H54 (cell line): Measurements from ENCODE around the gene SOWAHA.
A peak's percentile ranks its signal among the peaks of the same experiment; 100 is the strongest.
"Not testable (repeated sequence)": the region's sequence is repeated elsewhere in the genome, so short reads cannot be mapped to it uniquely, and the experiment has no call there.

ENCODE experiments used
- DNase-seq: peaks from one replicate; pipeline ENCODE4 v3.0.0; 2011; ENCODE audit warnings: low spot score, mixed read lengths; ENCODE audit not compliant: insufficient read length
- FAIRE-seq: peaks from 3 replicates; lab custom pipeline; 2011; peaks lifted over from hg19 to GRCh38; lab: Jason Lieb, UNC
- POLR2A ChIP-seq: IDR thresholded peaks from 2 replicates; pipeline ENCODE4 v1.6.1; 2011; ENCODE audit warnings: low read depth, mild to moderate bottlenecking, low read length

Gene SOWAHA

DNA sequence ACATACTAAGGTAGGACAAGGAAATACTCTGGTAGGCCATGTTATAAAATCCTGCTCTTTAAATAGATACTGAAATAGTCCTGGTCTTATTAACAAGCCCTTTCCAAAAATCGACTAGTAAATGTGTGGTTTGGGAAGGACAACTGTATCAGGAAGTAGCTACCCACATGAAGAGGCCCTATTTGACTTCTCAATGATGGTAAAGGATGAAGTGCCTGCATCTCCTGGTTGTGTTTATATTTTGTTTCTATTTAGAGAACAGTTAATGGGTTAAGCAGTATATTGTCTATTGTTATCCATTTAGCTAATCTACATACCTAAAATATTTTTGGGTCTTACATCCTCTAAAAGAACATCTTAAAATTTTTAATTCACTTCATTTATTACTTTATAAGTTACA lies 40.7 kb downstream of the SOWAHA start:
- no peak for FAIRE-seq
- no peak for TF ChIP-seq POLR2A
- DNase-seq, result no peak

DNA sequence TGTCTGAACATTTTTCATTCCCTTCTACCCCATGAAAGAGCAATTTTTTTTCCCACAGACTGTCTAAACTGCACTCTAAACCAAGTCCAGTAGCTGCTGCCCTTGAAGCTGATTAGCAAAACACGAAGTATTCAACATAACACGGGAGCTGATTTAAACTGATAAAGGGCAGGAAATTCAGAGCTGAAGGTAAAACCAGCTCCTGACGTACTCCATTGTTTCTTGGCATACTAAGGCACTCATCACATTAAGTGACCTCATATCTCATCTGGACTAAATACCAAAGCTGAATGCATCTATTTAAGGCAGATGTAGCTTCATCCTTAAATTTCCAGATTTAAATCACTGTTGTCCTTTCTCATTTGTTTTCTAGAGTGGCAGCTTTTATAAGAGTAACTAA lies 41.2 kb downstream of the SOWAHA start:
- DNase-seq (no peak), FAIRE-seq (no peak)
- no peak for TF ChIP-seq POLR2A

DNA sequence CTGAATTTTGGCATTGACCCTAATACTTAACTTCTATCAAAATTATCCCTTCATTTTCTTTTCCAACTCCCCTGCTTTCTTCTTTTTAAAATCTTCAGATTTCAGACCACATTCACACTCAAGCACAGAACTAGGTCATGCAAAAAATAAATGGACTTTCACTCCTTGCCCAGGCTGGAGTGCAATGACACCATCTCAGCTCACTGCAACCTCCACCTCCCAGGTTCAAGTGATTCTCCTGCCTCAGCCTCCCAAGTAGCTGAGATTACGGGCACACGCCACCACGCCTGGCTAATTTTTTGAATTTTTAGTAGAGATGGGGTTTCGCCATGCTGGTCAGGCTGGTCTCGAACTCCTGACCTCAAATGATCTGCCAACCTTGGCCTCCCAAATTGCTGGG lies 41.9 kb downstream of the SOWAHA start:
- FAIRE-seq, DNase-seq: not testable (repeated sequence)

DNA sequence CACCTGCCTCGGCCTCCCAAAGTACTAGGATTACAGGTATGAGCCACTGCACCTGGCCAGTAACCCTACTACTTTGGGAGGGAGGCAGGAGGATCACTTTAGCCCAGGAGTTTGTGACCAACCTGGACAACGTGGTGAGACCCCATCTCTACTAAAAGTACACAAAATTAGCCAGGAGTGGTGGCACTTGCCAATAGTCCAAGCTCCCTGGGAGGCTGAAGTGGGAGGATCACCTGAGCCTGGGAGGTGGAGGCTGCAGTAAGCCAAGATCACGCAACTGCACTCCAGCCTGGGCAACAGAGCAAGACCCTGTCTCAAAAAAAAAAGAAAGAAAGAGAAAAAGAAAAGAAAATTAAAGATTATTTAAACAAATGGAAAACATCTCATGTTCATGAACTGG lies 42.9 kb downstream of the SOWAHA start:
- TF ChIP-seq POLR2A, result no peak
- DNase-seq, result no peak
- FAIRE-seq, result no peak

DNA sequence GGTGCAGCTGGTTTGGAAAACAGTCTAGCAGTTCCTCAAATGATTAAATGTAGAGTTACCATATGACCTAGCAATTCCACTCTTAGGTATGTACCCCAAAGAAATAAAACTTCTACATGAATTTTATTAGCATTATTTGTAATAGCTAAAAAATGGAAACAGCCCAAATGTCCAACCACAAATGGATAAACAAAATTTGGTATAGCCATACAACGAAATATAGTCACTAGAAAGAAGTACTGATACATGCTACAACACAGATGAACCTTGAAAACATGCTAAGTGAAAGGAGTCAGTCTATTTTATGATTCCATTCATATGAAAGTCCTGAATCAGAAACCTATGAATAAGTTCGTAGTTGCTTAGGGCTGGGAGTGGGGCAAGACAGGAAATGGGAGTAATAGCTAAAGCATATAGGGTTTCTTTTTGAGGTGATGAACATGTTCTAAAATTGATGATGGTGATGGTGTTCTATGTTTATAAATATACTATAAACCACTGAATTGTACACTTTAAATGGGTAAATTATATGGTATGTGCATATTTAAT lies 46.9 kb downstream of the SOWAHA start:
- no peak for TF ChIP-seq POLR2A
- FAIRE-seq, result peak; percentile 20

DNA sequence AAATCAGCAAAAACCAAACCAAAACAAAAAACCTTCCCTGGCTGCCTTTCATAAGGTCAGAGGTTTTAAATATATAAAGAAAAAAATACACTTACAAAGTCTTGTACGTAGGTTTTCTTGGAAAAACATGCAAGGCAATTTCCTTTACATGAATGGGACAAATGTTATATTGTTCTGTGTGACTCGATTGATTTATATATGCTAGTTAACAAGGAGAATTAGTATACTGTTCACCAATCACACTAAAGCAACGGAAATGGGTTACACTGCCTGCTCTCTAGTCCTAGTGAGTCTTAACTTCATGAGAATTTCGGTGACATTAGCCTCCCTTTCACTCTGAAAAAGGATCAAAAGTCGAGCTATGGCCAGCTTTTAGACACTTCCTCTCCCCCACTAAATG lies 47.6 kb downstream of the SOWAHA start:
- TF ChIP-seq POLR2A, result no peak
- DNase-seq (no peak), FAIRE-seq (no peak)

More for the DNA sequence above, 46.9 kb downstream of the SOWAHA start:
- DNase-seq, result no peak

DNA sequence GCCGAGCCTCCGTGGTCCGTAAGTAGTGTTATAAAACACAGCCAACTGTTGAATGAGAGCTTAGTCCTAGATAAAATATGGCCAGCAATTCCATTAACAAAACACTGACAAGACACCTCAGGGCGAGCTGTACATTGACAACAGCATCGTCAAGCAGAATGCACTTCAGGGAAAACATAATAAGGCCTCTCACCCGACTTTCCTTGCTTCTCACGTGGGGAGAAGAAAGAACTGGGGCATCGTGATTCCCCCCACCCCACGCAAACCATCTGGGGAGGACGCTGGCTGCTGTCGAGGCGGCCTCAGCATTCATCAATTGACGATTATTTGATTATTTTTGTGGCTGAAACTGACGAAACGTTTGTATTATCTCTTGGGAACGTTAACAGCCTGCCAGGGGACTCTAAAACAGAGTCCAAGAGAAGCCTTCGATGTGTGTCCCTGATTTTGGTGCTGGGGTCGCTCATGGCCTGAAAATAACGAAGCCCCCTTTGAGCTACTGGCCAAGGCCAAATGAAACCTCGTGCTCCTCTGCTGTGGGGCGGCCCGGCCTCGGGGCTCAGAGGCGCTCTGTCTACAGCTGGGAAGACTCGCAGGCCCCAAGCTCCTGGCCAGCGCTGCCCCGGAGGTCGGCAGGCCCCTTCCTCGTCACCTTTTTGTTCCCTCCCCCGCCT lies 52.7 kb downstream of the SOWAHA start:
- DNase-seq (no peak), FAIRE-seq (no peak)
- no peak for TF ChIP-seq POLR2A
